GM19468 (cell line): ENCODE results near the gene DCAF6.
A peak's percentile ranks its signal among the peaks of the same experiment; 100 is the strongest.
"Not testable (repeated sequence)": the region's sequence is repeated elsewhere in the genome, so short reads cannot be mapped to it uniquely, and the experiment has no call there.

Experiments used
- ATAC-seq: cut with Tn5 transposase; IDR thresholded peaks from one replicate; pipeline ENCODE4 v1.9.1; 2021; ENCODE audit warnings: mild to moderate bottlenecking, moderate library complexity, moderate number of reproducible peaks; ENCODE audit not compliant: unreplicated experiment; ENCODE audit errors: extremely low read depth

The DCAF6 gene

GRCh38 chr1:168001213-168001612, 64.7 kb downstream of the DCAF6 start:
- ATAC-seq = no peak

GRCh38 chr1:168004531-168004930, 68.0 kb downstream of the DCAF6 start:
- no peak for ATAC-seq

GRCh38 chr1:168005529-168005928, 69.0 kb downstream of the DCAF6 start:
- ATAC-seq = no peak

GRCh38 chr1:168007691-168008090, 71.2 kb downstream of the DCAF6 start:
- ATAC-seq = no peak

- ATAC-seq = no peak
Measured at GRCh38 chr1:168008595-168008994, 72.1 kb downstream of the DCAF6 start.

- ATAC-seq = no peak
Measured at GRCh38 chr1:168009322-168009721, 72.8 kb downstream of the DCAF6 start.

- no peak for ATAC-seq
Measured at GRCh38 chr1:168019407-168019806, 82.9 kb downstream of the DCAF6 start.

- ATAC-seq = no peak
Measured at GRCh38 chr1:168031198-168031597, 94.7 kb downstream of the DCAF6 start.

GRCh38 chr1:168031627-168032026, 95.1 kb downstream of the DCAF6 start:
- ATAC-seq = no peak

- ATAC-seq = peak; percentile 63
Measured at GRCh38 chr1:168032029-168032428, 95.5 kb downstream of the DCAF6 start.

- ATAC-seq = no peak
Measured at GRCh38 chr1:168035345-168035744, 98.9 kb downstream of the DCAF6 start.

GRCh38 chr1:168042362-168042761, 105.9 kb downstream of the DCAF6 start:
- ATAC-seq = no peak

GRCh38 chr1:168045311-168045710, 108.8 kb downstream of the DCAF6 start:
- no peak for ATAC-seq

- no peak for ATAC-seq
Measured at GRCh38 chr1:168050307-168050706, 113.8 kb downstream of the DCAF6 start.

GRCh38 chr1:168050880-168051279, 114.4 kb downstream of the DCAF6 start:
- no peak for ATAC-seq

- ATAC-seq = no peak
Measured at GRCh38 chr1:168053681-168054080, 117.2 kb downstream of the DCAF6 start.

- ATAC-seq = no peak
Measured at GRCh38 chr1:168054117-168054516, 117.6 kb downstream of the DCAF6 start.

- ATAC-seq = not testable (repeated sequence)
Measured at GRCh38 chr1:168056152-168056551, 119.7 kb downstream of the DCAF6 start.

GRCh38 chr1:168057355-168057754, 120.9 kb downstream of the DCAF6 start:
- no peak for ATAC-seq

GRCh38 chr1:168057921-168058320, 121.4 kb downstream of the DCAF6 start:
- no peak for ATAC-seq

- ATAC-seq = no peak
Measured at GRCh38 chr1:168064216-168064615, 127.7 kb downstream of the DCAF6 start.

GRCh38 chr1:168065506-168065905, 129.0 kb downstream of the DCAF6 start:
- ATAC-seq = no peak

GRCh38 chr1:168069384-168069783, 132.9 kb downstream of the DCAF6 start:
- ATAC-seq = no peak
